Heart right ventricle (tissue), 16 donors: Measurements from ENCODE around the gene PRICKLE2. TPM values are rescaled to one million over a fixed set of nuclear protein-coding genes. Genes with fewer than 3 reads are reported as not detected.

Source experiments
- ATAC-seq, 8 donors: fragments of 200-7000 bp; cut with Tn5 transposase; one replicate each; pipeline ENCODE4 v1.9.1; 2020; ENCODE audit warnings: mild to moderate bottlenecking in 8 of 8, moderate library complexity in 8 of 8, moderate number of reproducible peaks in 1 of 8
- DNase-seq, 2 donors: peaks; one replicate each; pipeline ENCODE4 v3.0.0-alpha.2; 2020
- H3K27ac ChIP-seq, 10 donors: fragments of 200-600 bp; sonication (generic) in 2 of 10; one replicate each; pipeline versions ENCODE4 v1.5.0 to v1.8.0; 2020 to 2022; ENCODE audit warnings: mild to moderate bottlenecking in 3 of 10
- H3K27me3 ChIP-seq, 7 donors: fragments of 200-600 bp; one replicate each; pipeline ENCODE4 v1.8.0; 2021 to 2022; ENCODE audit warnings: mild to moderate bottlenecking in 2 of 7
- H3K36me3 ChIP-seq, 9 donors: fragments of 200-600 bp; sonication (generic) in 1 of 9; one replicate each; pipeline versions ENCODE4 v1.5.0 to v1.8.0; 2020 to 2022; ENCODE audit warnings: mild to moderate bottlenecking in 2 of 9
- H3K4me1 ChIP-seq, 9 donors: fragments of 200-600 bp; sonication (generic) in 1 of 9; one replicate each; pipeline versions ENCODE4 v1.5.0 to v1.8.0; 2020 to 2022; ENCODE audit warnings: mild to moderate bottlenecking in 4 of 9
- H3K4me3 ChIP-seq, 10 donors: fragments of 200-600 bp; sonication (generic) in 2 of 10; one replicate each; pipeline versions ENCODE4 v1.5.0 to v1.8.0; 2020 to 2022; ENCODE audit warnings: mild to moderate bottlenecking in 7 of 10, moderate library complexity in 2 of 10
- H3K9me3 ChIP-seq, 11 donors: fragments of 200-600 bp in 10 of 11; sonication (generic) in 2 of 11; one replicate each; pipeline versions ENCODE4 v1.5.0 to v1.8.0; 2013 to 2022; ENCODE audit warnings: mild to moderate bottlenecking in 2 of 11, control low read depth in 1 of 11, moderate library complexity in 1 of 11
- CTCF ChIP-seq, 9 donors: fragments of 200-600 bp; sonication (generic) in 2 of 9; IDR thresholded peaks; one replicate each; pipeline versions ENCODE4 v1.5.0 to v1.8.0; 2021 to 2022; ENCODE audit warnings: antibody characterized with exemption in 9 of 9, mild to moderate bottlenecking in 5 of 9, moderate library complexity in 1 of 9
- WGBS, 2 donors: extraction: QIAGEN DNeasy Blood & Tissue Kit; methylation state at CpG; one replicate each; pipeline ENCODE4 v1.1.7; 2013; ENCODE audit warnings: inconsistent platforms in 1 of 2; 5-methylcytosine and 5-hydroxymethylcytosine counted together
- intact Hi-C, 10 donors: fragments of 100-400 bp; cut with DNase I; formaldehyde crosslinking; loops; one replicate each; pipeline versions ENCODE4 v1.11.1 to v1.14.2; 2022
- polyA plus RNA-seq, 2 donors: library from polyadenylated mRNA; stranded (reverse); fragments of 200-250 nt; gene quantifications; one replicate each; pipeline ENCODE4 v1.2.3, GENCODE V29; 2013
- total RNA-seq, 10 donors: library from RNA; stranded (reverse); fragmentation: NEBNext Ultra II Directional in 3 of 10; extraction: Animal tissue kit (Norgen Biotek cat#: 25700) in 3 of 10; gene quantifications; one replicate each; pipeline versions ENCODE4 v1.2.1 to v1.2.4, GENCODE V29; 2021 to 2023
- donor health status: Arrhythmogenic right ventricular cardiomyopathy.
- donor health status: ischemic (EF 13 %, LVEDD 7.1; RV severe dilation, severe dysfunction).
- donor health status: healthy with polysubstance abuse.
- donor health status: DM: no; HTN: yes; CAD: no.
- donor health status: DM: no; HTN: no; CAD: no.
- donor health status: ischemic (EF 25% LVEDD 6.9; RV normal size, moderate dysfunction).
- donor health status: ischemic (EF 25% LVEDD 5.7; RV mildly dilated, moderate dysfunction).
- donor health status: healthy.
- donor health status: DM: yes; HTN: yes; CAD: no.
- donor health status: Ischemic cardiomyopathy.
- donor health status: ischemic (EF 35%, LVEDD 5.7; RV mildly dilated, moderate dysfunction).
- donor health status: nonischemic (EF 11% LVEDD 7.7; RV severe dilation, severe dysfunction).
- donor health status: DM: yes; HTN: yes; CAD: no.
- donor health status: PGD.
- donor health status: ischemic (EF 29% LVEDD 5.4; RV normal size, mild dysfunction).
- donor health status: nonischemic (EF 23%, LVEDD 6.1; RV moderate dilation, normal function).

Gene PRICKLE2
- total and polyA plus RNA-seq, 12 donors = 1.8 to 12.2 (median 8.1) TPM

- DNase-seq = no peak
- Histone ChIP-seq H3K27ac (no peak overlapping the region), H3K4me3 (no peak overlapping the region), H3K36me3 (no peaks in the 10 kb centered on the region), H3K9me3 (no peaks in the 10 kb centered on the region), H3K4me1 (peaks cover 0 to 22% (median 13%) of the 10 kb centered on the region in 9 donors), H3K27me3 (no peaks in the 10 kb centered on the region)
- intact Hi-C loops = no loop called here
- no peak for TF ChIP-seq CTCF (IDR thresholded peaks at IDR 0.05)
- ATAC-seq = no peak
Measured at GRCh38 chr3:64070704-64071103, 154.6 kb downstream of the PRICKLE2 start.

GRCh38 chr3:64067506-64068346 lies 157.5 kb downstream of the PRICKLE2 start:
- intact Hi-C loops = loop anchor here in 1 of 10 donors (5.0 kb wide), 1 partner anchor 70 kb away; no protein-coding TSS in a partner anchor
- Histone ChIP-seq H3K4me3 (no peak overlapping the region), H3K27ac (peak overlapping the region in 2 of 10 donors; percentile 9 to 11), H3K27me3 (no peaks in the 10 kb centered on the region), H3K36me3 (no peaks in the 10 kb centered on the region), H3K9me3 (no peaks in the 10 kb centered on the region), H3K4me1 (peaks cover 0 to 19% (median 9%) of the 10 kb centered on the region in 9 donors)
- TF ChIP-seq CTCF (IDR thresholded peaks at IDR 0.05) = no peak
- no peak for DNase-seq
- ATAC-seq = peak in 6 of 8 donors; percentile 46 to 73 (median 66)
- WGBS, 2 donors = 54 to 61% methylated on average over 10 of the region's 10 CpGs

GRCh38 chr3:64064804-64065203 lies 160.5 kb downstream of the PRICKLE2 start:
- ATAC-seq (no peak), DNase-seq (no peak)
- Histone ChIP-seq H3K4me1 (peaks cover 0 to 24% (median 9%) of the 10 kb centered on the region in 9 donors), H3K27me3 (no peaks in the 10 kb centered on the region), H3K27ac (no peak overlapping the region), H3K36me3 (no peaks in the 10 kb centered on the region), H3K9me3 (no peaks in the 10 kb centered on the region), H3K4me3 (no peak overlapping the region)
- TF ChIP-seq CTCF (IDR thresholded peaks at IDR 0.05) = no peak
- 92 to 96% methylated on average over 2 of the region's 2 CpGs for WGBS, 2 donors
- intact Hi-C loops = loop anchor here in 1 of 10 donors (5.0 kb wide), 1 partner anchor 72 kb away; no protein-coding TSS in a partner anchor

- Histone ChIP-seq H3K4me1 (peaks cover 0 to 24% (median 9%) of the 10 kb centered on the region in 9 donors), H3K27ac (peak overlapping the region in 6 of 10 donors; percentile 14 to 65 (median 43)), H3K36me3 (no peaks in the 10 kb centered on the region), H3K27me3 (no peaks in the 10 kb centered on the region), H3K4me3 (no peak overlapping the region), H3K9me3 (no peaks in the 10 kb centered on the region)
- no peak for TF ChIP-seq CTCF (IDR thresholded peaks at IDR 0.05)
- intact Hi-C loops = no loop called here
- WGBS, 2 donors = 62 to 63% methylated on average over 2 of the region's 2 CpGs
- DNase-seq = no peak
- ATAC-seq = peak in 1 of 8 donors; percentile 15
Measured at GRCh38 chr3:64063983-64064438, 161.3 kb downstream of the PRICKLE2 start.
